ENCODE measurements around the gene SUPT6H. TPM values are rescaled to one million over a fixed set of nuclear protein-coding genes. Genes with fewer than 3 reads are reported as not detected.

Gene SUPT6H
- polyA plus RNA-seq, 1 of the 3 experiments (the other 2 are of a cell fraction) = 26.9 TPM

DNA sequence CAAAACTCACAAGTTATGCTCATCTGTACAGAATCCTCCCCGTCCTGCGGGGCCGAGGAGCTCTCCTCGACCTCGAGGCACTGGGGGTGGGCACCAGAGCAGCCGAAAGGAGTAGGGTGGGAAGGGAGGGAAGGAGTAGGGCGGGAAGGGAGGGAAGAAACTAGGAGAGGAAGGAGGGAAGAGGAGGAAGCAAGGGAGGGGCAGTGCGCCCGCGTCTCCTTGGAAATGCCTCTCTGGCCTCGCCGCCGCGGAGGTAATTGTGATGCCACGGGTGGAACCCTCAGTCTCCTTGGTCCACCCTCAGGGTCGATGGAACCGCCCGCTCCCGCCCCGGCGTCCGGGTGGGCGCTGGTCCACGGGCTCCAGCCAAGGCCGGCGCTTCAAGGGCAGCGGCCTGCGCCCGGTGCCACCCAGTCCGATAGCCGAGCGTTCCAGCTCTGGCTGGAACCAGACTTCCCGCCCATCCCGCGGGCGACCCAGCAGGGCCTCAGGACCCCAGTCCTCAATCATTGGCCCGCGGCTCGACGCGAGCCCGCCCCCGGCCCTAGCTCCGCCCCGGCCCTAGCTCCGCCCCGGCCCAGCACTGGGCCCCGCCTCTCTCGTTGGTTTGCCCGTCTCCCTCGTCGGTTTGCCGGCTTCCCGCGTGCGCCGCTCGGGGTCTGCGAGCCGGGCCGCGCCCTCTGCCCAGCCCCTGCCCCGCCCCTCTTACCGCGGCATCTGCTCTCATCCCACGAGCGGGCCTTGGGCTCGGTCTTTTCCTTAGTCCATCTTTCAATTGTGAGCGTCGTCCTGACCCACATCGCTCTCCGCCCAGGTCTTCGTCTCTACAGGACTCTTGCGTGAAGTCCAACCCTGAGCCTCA lies 49.1 kb downstream of the SUPT6H start (continued):
- TF ChIP-seq, protein P1, sequence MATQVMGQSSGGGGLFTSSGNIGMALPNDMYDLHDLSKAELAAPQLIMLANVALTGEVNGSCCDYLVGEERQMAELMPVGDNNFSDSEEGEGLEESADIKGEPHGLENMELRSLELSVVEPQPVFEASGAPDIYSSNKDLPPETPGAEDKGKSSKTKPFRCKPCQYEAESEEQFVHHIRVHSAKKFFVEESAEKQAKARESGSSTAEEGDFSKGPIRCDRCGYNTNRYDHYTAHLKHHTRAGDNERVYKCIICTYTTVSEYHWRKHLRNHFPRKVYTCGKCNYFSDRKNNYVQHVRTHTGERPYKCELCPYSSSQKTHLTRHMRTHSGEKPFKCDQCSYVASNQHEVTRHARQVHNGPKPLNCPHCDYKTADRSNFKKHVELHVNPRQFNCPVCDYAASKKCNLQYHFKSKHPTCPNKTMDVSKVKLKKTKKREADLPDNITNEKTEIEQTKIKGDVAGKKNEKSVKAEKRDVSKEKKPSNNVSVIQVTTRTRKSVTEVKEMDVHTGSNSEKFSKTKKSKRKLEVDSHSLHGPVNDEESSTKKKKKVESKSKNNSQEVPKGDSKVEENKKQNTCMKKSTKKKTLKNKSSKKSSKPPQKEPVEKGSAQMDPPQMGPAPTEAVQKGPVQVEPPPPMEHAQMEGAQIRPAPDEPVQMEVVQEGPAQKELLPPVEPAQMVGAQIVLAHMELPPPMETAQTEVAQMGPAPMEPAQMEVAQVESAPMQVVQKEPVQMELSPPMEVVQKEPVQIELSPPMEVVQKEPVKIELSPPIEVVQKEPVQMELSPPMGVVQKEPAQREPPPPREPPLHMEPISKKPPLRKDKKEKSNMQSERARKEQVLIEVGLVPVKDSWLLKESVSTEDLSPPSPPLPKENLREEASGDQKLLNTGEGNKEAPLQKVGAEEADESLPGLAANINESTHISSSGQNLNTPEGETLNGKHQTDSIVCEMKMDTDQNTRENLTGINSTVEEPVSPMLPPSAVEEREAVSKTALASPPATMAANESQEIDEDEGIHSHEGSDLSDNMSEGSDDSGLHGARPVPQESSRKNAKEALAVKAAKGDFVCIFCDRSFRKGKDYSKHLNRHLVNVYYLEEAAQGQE (IDR thresholded peaks at IDR 0.05; ENCODE audit: low read depth, low read length) = peak; percentile 47
- TF ChIP-seq, protein P2, sequence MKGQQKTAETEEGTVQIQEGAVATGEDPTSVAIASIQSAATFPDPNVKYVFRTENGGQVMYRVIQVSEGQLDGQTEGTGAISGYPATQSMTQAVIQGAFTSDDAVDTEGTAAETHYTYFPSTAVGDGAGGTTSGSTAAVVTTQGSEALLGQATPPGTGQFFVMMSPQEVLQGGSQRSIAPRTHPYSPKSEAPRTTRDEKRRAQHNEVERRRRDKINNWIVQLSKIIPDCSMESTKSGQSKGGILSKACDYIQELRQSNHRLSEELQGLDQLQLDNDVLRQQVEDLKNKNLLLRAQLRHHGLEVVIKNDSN (IDR thresholded peaks at IDR 0.05; ENCODE audit: borderline replicate concordance, low read depth) = no peak
- TF ChIP-seq FOXJ3 (CRISPR knock-in tag; IDR thresholded peaks at IDR 0.05) = no peak
- peak; percentile 68; the same call in 1 of the 2 replicates for TF ChIP-seq SIN3A (IDR thresholded peaks at IDR 0.05; ENCODE audit: borderline replicate concordance, low read depth, low read length)
- TF ChIP-seq, protein P3, sequence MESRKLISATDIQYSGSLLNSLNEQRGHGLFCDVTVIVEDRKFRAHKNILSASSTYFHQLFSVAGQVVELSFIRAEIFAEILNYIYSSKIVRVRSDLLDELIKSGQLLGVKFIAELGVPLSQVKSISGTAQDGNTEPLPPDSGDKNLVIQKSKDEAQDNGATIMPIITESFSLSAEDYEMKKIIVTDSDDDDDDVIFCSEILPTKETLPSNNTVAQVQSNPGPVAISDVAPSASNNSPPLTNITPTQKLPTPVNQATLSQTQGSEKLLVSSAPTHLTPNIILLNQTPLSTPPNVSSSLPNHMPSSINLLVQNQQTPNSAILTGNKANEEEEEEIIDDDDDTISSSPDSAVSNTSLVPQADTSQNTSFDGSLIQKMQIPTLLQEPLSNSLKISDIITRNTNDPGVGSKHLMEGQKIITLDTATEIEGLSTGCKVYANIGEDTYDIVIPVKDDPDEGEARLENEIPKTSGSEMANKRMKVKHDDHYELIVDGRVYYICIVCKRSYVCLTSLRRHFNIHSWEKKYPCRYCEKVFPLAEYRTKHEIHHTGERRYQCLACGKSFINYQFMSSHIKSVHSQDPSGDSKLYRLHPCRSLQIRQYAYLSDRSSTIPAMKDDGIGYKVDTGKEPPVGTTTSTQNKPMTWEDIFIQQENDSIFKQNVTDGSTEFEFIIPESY (IDR thresholded peaks at IDR 0.05; ENCODE audit: borderline replicate concordance, low read depth) = no peak

DNA sequence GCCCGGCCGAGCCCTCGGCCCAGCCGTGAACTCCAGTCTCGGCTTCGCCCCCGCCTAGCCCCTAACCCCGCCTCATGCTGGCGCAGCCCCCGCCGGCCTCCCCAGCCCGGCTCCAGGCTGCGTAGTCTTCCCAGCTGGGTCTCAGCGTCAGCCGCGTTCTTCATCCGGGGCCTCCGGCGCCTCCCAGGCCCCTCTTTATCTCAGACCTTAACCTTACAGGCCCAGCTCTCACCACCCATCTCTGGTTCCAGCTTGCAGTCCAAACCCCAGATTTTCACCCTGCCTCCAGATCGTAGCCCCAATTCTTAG lies 49.7 kb downstream of the SUPT6H start, which contains the start of gene PROCA1:
Gene PROCA1, minus strand, starts transcription at position 166 of the 309 bp plus-strand sequence. CDS start 228 bp downstream, outside the sequence.
- H3K4me3 ChIP-seq (ENCODE audit: low read depth in 2 of 2, low read length in 1 of 2) = peak within 1 kb of the TSS; percentile 59 to 69
- ChIA-PET POLR2A (interaction anchor here (0.6 to 3.2 kb wide), 6 partner anchors 9 to 239 kb away, joined by 3 to 46 read pairs (median 6); partner anchors contain the start of genes FLOT2, PHF12, RPL23A and SDF2), CTCF (interaction anchor here (1.1 to 4.1 kb wide), 6 partner anchors 9 to 190 kb away, joined by 3 to 25 read pairs (median 5); partner anchors contain the start of genes NEK8, RPL23A and TLCD1)
- H3K36me3 ChIP-seq (replicated peaks in 1 of 2; ENCODE audit: control insufficient read depth in 1 of 2, insufficient read depth in 2 of 2, low read length in 1 of 2) = no peaks in the 10 kb centered on the region
- H2AFZ ChIP-seq (ENCODE audit: low read depth) = peak within 1 kb of the TSS; percentile 83; the same call in 1 of the 2 replicates
- H4K20me1 ChIP-seq (ENCODE audit: insufficient read depth) = no peaks in the 10 kb centered on the region
- H3K4me1 ChIP-seq (ENCODE audit: control insufficient read depth in 1 of 2, insufficient read depth in 2 of 2, low read depth in 1 of 2, low read length in 1 of 2) = peaks cover 0 to 7% of the 10 kb centered on the region in 2 experiments; a peak in 2 of 4 replicates
- H3F3A ChIP-seq (replicated peaks; ENCODE audit: insufficient read depth) = peaks cover 32% of the 10 kb centered on the region
- H3K4me2 ChIP-seq = peak within 1 kb of the TSS; percentile 95
- peak within 1 kb of the TSS; percentile 78 to 90 for H3K27ac ChIP-seq (ENCODE audit: low read depth in 2 of 2, low read length in 1 of 2)
- H3K27me3 ChIP-seq (ENCODE audit: insufficient read depth) = no peaks in the 10 kb centered on the region
- no peaks in the 10 kb centered on the region for H3K9me2 ChIP-seq
- TF ChIP-seq NFIC (IDR thresholded peaks at IDR 0.05; ENCODE audit: borderline replicate concordance) (no peak), TAF1 (IDR thresholded peaks at IDR 0.05; ENCODE audit: borderline replicate concordance, low read depth, low read length) (no peak), EZH2phosphoT487 (IDR thresholded peaks at IDR 0.05; ENCODE audit: borderline replicate concordance, low read depth) (no peak), FOSL2 (IDR thresholded peaks at IDR 0.05; ENCODE audit: borderline replicate concordance, low read depth) (no peak), EP300 (IDR thresholded peaks at IDR 0.05; ENCODE audit: borderline replicate concordance in 1 of 2, low read depth in 1 of 2, low read length in 1 of 2) (no peak)
- TF ChIP-seq, protein P4, sequence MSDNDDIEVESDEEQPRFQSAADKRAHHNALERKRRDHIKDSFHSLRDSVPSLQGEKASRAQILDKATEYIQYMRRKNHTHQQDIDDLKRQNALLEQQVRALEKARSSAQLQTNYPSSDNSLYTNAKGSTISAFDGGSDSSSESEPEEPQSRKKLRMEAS (IDR thresholded peaks at IDR 0.05; ENCODE audit: low read depth) = no peak
- TF ChIP-seq, protein P2 (IDR thresholded peaks at IDR 0.05; ENCODE audit: borderline replicate concordance, low read depth) = no peak
- TF ChIP-seq, protein P1 (IDR thresholded peaks at IDR 0.05; ENCODE audit: low read depth, low read length) = no peak
- no peaks in the 10 kb centered on the region for H3K9me3 ChIP-seq
- H3K79me2 ChIP-seq (ENCODE audit: insufficient read depth) = peaks cover 9% of the 10 kb centered on the region; the same call in 1 of the 2 replicates
- 85% methylated on average over 20 of the region's 20 CpGs for WGBS (ENCODE audit: low lambda C conversion rate)
- H3K9ac ChIP-seq = peak within 1 kb of the TSS; percentile 90
- DNase-seq = no peak
